GM21737 (cell line): Measurements from ENCODE around the gene EVA1C.
"Not testable (repeated sequence)": the region's sequence is repeated elsewhere in the genome, so short reads cannot be mapped to it uniquely, and the experiment has no call there.

ENCODE experiments used
- ATAC-seq: cut with Tn5 transposase; IDR thresholded peaks from one replicate; pipeline ENCODE4 v1.9.1; 2021; ENCODE audit warnings: mild to moderate bottlenecking, moderate library complexity; ENCODE audit not compliant: unreplicated experiment

Gene EVA1C

DNA sequence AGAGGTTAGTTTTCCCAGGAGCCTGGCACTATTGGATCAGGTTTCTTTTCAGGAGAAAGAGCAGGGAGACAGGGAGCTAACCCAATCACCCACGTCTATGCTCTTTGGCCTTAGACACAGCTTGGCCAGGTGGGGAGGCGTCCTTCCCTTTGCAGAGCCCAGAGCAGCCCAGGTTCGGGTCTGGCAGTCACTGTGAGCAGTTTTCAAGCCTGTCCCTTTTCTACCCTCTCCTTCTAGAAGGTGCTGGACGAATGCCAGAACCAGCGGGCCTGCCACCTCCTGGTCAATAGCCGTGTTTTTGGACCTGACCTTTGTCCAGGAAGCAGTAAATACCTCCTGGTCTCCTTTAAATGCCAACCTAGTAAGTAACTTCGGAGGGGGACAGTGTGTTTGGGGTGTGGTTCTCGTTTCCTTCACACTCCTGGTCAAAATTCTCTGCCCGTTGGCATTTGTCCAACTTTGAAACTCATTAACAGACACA lies 44.9 kb downstream of the EVA1C start:
- no peak for ATAC-seq

DNA sequence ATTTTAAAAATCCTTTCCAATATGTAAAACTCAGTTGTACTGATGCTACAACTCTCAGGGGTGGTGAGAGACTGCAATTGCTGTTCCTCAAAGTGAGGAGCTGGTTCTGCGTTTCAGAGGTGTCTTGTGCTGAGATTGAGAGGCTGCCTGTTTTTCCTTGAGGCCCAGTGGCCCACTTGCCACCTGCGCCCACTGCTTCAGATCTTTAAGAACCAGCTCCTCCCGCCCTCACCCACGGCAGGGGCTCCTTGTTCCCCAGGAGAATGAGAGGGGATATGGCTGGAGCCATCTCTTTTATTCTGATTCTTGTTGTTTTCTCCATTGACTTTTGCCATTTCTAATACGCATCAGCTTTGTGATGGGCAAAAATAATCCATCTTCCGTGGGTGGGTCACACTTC lies 45.5 kb downstream of the EVA1C start:
- no peak for ATAC-seq

DNA sequence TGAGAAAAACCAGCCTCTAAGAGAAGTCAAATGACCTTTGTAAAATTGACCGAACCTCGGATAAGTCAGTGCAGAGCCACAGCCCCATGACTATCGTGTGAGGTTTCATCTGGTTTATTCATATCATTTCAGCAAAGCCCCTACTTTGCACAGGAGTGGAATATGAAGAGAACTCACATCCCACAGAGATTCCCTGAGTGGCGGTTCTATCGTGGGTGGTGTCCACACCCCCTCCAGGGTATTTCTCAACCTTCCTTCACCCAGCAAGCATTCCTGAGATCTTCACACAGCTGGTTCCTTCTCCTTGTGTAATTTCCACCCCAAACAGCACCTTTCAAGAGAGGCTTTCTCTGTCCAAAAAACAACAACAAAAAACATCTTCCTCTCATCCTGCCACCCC lies 47.5 kb downstream of the EVA1C start:
- no peak for ATAC-seq

DNA sequence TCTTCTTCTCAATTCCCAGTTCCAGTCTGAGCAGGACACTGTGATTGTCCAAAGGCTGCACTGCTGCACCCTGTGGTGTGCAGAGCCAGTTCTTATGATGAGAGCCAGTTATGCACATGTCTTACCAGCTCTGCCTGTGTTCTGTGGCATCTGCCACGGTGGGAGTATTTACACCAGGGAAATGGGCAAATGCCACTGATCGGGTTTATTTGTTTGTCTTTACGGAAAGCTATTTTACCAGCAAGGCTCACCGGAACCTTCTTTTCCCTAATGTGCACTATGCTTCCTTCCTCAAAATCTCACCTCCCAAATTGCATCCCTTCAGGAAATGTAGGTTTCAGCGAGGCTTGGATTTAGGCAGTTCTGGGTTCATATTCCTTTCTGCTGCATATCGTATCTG lies 49.0 kb downstream of the EVA1C start:
- no peak for ATAC-seq

DNA sequence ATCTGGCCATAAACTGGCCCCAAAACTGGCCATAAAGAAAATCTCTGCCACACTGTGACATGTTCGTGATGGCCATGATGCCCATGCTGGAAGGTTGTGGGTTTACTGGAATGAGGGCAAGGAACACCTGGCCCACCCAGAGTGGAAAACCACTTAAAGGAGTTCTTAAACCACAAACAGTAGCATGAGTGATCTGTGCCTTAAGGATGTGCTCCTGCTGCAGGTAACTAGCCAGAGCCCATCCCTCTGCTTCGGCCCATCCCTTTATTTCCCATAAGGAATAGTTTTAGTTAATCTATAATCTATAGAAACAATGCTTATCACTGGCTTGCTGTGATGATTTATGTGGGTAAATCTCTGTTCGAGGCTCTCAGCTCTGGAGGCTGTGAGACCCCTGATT lies 50.1 kb downstream of the EVA1C start:
- ATAC-seq: not testable (repeated sequence)

DNA sequence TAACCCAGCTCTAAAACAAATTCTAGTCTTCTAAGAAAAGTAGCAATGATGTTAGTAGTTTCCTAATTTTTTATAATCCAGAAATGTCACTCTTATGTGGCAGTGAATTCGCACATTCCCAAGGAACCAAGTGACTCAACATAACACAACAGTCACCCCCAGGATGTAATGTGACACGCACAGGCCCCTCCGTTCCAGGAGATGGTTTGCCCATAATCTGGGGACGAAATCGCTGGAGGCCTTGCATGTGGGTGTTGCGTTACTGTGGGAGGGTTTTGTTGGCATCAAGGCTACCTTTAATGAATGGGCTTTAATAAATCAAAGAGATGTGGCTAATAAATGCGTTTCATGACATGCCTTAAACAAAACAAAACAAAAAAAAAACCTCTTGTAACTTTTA lies 50.9 kb downstream of the EVA1C start:
- ATAC-seq: no peak

DNA sequence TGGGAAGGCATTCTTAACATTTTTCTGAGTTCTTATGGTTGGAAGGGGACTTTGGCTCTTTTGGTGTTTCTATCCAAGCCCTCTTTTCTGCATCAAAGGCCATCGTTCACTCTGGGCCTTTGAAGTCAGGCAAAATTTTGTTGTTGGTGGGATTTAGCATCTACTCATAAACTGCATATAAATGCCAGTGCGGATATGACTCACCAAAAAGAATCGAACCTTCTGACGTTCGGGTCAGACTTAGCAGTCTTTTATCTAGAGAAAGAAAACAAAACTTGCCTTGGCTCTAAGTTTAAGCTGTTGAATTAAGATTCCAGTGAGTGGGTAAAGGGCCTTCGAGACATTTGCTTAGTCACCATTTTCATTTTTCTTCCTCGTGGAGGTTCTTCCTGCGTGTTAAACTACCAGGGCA lies 51.4 kb downstream of the EVA1C start:
- ATAC-seq: no peak

DNA sequence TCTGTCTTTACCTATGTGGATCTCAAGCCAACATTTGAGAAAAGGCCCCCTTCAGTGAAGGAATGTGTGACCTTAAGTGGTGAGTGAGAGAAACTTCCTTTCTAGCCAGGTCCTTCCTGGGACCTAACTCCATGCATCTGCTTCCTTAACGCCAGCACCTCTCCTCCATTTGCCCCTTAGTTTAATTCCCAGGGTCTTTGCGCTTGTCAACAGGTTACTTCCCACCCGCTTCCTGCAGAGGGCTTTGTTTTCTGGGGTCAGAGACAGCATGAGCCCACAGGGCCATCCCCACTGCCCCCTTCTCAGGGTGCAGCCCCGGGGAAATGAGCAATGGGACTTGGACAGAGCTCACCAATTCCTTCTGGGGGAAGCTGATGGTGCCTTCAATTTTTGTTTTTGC lies 54.8 kb downstream of the EVA1C start:
- no peak for ATAC-seq

DNA sequence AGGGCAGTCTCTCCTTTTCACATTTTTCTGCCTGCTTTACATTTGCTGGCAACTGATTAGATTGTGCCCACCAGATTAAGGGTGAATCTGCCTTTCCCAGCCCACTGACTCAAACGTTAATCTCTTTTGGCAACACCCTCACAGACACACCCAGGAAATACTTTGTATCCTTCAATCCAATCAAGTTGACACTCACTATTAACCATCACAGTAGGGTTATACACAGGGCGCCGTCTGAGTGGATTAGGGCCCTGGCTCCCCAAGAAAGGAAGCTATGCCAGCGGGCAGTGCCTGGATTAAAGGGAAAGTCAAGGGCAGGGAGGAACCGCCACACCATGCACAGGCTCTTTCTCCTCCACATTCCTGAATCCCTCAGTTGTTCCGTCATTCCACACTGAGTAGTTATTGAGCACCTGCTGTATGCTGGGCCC lies 56.2 kb downstream of the EVA1C start:
- ATAC-seq: no peak

DNA sequence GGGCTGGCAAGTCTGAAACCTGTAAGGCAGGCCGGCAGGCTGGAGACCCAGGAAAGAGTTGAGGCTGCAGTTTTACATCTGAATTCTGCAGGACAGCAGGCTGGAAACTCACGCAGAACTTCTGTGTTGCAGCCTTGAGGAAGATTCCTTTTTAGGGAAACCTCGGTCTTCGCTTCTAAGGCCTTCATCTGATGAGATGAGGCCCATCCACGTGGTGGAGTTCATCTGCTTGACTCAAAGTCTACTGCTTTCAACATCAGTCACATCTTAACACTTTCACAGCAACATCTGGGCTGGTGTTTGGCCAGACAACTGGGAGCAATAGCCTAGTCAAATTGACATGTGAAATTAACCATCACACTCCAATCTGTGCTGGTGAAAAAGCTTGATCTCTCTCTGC lies 57.1 kb downstream of the EVA1C start:
- no peak for ATAC-seq

DNA sequence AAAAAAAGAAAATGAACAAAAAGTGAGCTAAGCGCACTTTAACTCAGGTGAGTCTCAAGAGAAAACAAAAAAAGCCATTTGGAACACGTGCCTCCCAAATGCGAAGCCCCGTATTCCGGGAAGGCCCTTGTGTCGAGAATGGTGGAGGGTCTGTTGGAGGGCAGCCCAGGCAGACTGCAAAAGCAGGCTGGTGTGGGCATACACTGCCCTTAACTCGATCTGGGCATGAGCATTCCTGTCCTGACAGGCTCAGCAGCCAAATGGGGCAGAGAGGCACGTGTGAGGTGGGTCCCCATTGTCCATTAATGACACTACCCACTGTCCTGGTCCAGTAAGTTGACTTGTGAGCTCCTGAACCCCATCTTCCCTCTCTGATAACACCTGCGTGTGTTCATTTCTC lies 57.7 kb downstream of the EVA1C start:
- ATAC-seq: no peak

DNA sequence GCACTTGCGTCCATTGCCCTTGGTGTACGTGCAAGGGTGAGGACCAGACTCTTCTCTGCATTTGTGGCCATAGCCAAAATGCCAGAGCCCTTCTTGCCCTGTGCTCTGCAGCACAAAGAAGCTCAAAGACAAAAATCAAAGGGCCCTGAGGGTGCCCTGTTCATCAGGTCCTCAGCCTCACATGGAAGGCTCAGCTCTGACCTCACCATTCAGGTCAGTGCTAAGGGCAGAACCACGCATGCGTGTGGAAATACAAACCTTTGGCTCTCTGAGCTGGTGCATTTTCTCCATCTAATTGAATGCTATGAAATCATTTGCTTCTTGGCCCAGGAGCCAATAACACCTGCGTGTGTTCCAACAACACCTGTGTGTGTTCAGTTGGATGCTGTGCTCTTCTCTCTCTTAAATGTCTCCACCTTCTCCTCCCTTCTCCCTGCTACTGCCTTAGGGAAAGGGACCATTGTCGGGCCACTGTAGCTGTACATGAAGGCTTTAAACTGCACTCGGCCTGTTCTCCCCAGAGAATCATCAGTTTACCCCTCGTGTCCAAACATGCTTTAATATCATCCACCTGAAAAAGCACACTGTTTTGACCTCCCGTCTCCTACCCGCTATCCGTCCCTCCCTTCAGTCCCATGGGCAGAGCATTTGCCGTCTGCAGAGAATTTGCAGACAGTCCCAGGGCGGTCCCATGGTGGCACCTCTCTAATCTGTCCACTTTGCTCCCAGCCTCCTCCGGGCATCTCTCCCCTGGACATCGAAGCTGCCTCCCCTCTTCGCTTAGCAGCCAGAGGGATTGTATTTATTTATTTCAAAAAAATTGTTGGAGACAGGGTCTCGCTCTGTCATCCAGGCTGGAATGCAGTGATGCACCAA lies 60.6 kb downstream of the EVA1C start:
- ATAC-seq: no peak

DNA sequence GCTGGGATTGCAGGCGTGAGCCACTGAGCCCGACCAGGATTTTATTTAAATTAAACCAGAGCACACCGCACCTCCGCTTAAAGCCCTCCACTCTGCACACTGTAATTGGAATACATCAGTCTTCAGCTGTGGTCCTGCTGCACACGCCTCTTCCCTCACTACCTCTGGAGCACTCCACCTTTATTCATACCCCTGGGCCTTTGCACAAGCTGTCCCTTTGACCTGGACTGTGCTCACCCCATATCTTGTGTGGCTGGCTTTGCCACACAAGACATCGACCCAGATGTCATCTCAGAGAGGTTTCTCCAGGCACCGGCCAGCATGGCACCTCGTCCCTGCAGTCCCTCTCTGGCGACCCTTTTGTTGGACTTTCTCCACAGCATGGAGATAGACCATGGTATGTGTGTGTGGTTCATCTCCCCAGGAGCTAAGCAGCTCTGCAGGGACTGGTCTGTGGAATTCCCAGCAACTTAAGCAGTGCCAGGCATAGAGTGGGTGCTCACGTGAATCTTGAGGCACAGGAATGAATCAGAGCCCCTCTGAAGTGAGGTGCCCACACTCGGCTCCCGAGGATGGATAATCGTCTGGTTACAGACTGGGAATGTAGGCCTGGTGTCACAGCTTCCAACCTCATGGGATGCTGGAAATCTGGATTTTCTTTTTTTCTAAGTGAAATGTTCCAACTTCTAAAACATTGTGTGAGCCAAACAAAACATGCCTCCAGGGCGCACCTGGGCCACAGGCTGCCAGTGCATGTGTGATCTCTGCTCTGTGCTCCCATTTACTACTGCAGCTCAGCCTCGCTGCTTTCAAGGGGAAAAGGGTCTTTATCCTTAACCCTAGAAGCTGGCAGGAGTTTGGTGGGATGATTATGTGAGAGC lies 61.9 kb downstream of the EVA1C start:
- ATAC-seq: no peak

DNA sequence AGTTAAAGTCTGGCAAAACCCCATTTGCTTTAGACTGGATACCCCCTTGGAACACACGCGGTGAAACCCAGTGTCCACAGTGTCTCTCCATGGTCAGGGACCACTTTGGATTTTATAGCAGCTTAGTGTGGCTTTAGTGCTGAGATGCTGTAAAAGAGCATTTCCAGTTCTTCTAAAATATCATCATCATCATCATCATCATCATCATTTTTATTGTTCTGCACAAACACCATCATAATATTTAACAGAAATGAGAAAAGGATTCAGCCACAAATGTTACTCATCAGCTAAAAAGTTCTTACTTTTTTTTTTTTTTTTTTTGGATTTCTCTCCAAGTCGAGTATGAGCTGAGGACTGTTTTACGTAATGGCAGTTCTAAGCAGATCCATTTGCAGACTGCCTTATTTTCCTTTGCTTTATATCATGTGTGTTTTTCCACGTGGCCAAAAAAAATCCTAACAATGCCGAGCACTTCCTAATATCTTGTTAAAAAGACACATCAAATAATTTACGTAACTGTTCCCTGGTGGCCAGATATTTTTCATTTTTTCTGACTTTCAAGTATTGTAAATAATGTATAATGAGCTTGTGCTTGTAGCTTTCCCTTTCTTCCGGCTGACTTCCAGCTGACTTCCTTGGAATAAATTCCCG lies 62.8 kb downstream of the EVA1C start:
- ATAC-seq: no peak

DNA sequence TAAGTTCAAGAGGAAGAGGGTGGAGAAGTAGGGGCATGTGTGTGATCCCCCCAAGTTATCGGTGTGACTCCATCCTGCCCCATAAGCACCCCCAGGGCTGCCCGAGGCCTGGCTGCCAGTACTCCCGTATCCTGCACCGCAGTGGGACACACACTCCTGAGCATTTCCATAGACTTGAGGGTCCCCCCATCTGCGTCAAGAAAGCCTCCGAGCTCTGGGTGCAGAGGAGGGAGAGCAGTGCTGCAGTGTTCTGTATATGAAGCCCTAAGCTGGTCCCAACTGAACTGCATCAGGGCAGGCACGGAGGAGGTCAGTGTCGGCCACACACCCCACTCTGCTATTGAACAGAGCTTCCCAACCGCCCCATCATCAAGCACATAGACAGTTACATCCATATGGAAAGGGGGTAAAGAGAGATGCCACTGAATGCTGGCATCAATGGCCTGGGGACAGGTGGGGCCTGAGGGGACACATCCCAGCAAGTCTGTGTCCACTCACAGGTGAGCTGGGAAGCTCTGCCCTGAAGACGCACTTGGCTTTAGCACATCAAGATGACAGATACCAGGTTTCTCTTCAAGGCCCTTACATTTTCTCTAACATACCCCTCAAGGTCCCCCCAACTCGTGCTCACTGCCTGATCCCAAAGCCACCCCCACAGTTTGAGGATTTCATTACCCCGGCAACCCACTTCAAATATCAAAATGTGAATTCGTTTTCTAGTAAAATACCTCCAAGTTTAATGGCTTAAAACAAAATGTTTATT lies 64.3 kb downstream of the EVA1C start:
- ATAC-seq: no peak

DNA sequence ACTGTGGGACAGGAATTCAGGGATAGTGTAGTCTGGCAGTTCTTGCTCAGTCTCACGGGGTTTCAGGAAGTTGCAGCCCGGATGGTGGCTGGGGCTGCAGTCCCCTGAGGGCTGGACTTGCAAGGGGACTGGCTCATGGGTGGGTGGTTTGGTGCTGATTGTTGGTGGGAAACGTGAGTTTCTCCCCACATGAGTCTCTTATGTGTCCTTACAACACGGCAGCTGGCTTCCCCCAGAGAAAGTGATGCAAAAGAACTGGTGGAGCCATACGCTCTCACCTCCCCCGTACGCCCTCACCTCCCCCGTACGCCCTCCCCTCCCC lies 64.9 kb downstream of the EVA1C start:
- ATAC-seq: no peak

DNA sequence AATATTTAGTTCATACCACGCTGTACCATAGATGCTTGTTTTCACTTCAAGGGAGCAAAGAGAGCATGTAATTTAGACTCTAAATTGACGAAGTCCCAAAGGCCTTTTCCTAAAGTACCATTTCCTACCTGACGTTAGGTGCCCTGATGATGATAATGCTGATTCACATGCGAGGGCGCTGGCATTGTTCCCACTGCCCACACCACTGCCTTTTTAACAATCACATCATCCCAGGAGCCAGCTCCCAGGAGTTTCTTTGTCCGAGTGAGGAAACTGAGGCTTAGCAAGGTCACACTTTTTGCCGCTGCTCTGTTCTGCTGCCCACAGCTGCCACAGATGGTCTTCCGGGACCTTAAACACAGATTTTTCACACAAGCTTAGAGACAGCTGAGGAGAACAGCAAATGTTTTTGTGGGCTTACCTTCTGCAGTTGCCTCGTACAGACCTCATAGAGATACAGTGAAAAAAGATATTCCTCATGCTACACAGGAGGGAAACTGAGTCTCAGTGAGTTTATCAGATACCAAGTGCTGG lies 69.4 kb downstream of the EVA1C start:
- ATAC-seq: no peak

DNA sequence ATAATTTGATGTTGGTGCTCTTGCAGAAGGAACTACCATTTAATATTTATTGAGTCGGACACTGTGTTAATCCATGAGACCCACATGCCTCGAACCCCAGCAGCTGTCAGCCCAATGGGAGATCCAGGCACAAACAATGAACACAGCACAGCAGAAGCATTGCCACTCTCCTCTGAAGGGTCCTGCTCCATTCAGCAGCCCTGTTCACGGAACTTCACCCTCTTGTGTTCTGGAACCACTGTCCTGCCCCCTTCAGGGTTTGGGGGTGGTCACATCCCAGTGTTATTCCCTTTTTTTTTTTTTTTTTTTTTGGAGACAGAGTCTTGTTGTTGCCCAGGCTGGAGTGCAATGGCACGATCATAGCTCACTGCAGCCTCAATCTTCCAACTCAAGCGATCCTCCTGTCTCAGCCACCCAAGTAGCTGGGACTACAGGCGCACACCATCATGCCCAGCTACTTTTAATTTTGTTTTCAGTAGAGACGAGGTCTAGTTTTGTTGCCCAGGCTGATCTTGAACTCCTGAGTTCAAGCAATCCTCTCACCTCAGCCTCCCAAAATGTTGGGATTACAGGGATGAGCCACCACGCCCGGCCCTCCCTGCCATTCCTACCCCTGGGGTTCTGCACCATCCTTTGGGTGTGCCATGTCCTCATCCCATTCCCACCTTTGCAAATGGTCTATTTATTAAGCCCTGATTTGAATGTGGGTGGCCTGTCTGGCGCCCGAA lies 70.2 kb downstream of the EVA1C start:
- ATAC-seq: no peak

DNA sequence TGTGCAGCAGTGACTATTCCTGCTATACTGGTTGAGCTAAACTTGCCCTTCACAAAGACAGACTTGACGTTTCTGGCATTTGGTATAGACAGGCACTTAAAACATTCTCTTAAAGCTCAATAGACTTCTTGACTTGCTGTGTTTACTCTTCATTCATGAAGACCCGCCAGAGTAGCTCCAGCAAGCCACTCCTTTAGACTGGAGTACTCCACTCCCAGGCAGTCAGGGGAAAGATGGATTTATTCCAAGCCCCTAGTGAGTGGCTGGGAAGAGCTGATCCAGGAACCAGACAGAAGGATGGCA lies 70.7 kb downstream of the EVA1C start:
- ATAC-seq: no peak
